DOHH2 (cell line): ENCODE results near the gene ATRN.

Experiments used
- EZH2phosphoT487 ChIP-seq: fragments of 200-600 bp; sonication (generic); IDR thresholded peaks from 2 replicates; pipeline ENCODE4 v1.6.1; 2017; ENCODE audit warnings: borderline replicate concordance, mild to moderate bottlenecking, antibody characterized with exemption, low read length, moderate library complexity, mixed read lengths
- TF ChIP-seq, protein P1 (sequence below): fragments of 200-600 bp; sonication (generic); IDR thresholded peaks from one replicate; pipeline ENCODE4 v1.5.1; 2014; ENCODE audit warnings: antibody characterized with exemption, mild to moderate bottlenecking, low read depth, low read length; ENCODE audit not compliant: poor library complexity, severe bottlenecking

DNA sequence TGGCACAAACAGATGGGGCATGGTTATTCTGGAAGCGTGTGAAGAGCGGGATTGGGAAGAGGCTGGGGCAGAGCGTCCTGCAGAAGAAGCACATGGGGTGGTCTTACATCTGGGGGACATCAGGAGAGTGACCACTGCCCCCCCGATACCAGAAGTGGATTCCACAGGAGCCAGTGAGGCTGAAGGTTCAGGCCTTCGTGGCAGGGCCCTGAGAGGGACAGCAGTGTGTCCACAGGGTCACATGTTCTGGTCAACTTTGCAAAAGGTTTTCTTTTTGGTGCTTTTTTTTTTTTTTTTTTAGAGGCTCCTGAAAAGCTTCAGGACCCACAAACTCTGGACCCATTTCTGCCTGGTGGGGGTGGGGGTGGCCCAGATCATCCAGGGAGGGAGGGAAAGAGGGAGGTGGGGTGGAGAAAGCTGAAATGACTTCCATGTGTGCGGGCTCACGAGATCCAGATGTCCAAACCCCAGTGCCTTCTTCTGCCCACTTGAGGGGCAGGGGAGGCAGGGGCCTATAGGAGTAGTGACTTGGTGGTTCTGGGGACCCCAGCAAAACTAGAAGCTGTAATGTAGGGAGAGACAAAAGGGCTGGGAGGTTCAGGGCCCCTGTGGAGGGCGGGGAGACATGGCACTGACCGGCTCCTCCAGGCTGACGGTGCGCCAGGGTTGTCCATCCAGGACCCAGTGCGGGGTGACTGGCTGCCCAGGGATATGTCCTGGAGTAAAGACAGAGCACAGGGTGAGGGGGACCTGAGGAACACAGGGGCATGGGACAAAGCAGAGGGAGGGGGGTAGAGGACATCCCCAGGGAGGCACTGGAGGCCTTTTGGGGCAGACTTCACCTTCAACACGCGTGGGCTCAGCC, 208.3 kb downstream of the ATRN start:
- TF ChIP-seq, protein P1, sequence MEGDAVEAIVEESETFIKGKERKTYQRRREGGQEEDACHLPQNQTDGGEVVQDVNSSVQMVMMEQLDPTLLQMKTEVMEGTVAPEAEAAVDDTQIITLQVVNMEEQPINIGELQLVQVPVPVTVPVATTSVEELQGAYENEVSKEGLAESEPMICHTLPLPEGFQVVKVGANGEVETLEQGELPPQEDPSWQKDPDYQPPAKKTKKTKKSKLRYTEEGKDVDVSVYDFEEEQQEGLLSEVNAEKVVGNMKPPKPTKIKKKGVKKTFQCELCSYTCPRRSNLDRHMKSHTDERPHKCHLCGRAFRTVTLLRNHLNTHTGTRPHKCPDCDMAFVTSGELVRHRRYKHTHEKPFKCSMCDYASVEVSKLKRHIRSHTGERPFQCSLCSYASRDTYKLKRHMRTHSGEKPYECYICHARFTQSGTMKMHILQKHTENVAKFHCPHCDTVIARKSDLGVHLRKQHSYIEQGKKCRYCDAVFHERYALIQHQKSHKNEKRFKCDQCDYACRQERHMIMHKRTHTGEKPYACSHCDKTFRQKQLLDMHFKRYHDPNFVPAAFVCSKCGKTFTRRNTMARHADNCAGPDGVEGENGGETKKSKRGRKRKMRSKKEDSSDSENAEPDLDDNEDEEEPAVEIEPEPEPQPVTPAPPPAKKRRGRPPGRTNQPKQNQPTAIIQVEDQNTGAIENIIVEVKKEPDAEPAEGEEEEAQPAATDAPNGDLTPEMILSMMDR: no peak
- TF ChIP-seq EZH2phosphoT487: no peak
